HTERT RPE-1 (cell line): Measurements from ENCODE around the gene SIMC1.
"Not testable (repeated sequence)": the region's sequence is repeated elsewhere in the genome, so short reads cannot be mapped to it uniquely, and the experiment has no call there.

Experiments
- in situ Hi-C: fragments of 300-500 bp; cut with MboI; formaldehyde crosslinking; loops from 4 replicates; pipeline ENCODE4 v1.14.3; 2020; ENCODE audit warnings: low sequenced_read_pairs

Gene SIMC1

DNA sequence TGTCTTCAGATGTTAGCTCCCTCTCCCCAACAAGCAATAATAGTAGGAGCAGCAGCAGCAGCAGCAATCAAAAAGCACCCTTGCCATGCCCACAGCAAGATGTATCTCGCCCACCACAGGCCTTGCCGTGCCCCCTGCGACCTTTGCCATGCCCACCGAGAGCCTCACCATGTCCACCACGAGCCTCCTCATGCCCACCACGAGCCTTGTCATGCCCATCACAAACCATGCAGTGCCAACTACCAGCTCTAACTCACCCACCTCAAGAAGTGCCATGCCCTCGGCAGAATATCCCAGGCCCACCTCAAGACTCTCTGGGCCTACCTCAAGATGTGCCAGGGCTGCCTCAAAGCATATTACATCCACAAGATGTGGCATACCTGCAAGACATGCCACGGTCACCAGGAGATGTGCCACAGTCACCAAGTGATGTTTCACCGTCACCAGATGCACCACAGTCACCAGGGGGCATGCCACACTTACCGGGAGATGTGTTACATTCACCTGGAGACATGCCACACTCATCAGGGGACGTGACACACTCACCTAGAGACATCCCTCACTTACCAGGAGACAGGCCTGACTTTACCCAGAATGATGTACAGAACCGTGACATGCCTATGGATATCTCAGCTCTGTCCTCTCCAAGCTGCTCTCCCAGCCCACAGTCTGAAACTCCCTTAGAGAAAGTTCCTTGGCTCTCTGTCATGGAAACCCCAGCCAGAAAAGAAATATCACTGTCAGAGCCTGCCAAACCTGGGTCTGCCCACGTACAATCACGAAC, 52.0 kb downstream of the SIMC1 start:
- in situ Hi-C loops = not testable (repeated sequence)

DNA sequence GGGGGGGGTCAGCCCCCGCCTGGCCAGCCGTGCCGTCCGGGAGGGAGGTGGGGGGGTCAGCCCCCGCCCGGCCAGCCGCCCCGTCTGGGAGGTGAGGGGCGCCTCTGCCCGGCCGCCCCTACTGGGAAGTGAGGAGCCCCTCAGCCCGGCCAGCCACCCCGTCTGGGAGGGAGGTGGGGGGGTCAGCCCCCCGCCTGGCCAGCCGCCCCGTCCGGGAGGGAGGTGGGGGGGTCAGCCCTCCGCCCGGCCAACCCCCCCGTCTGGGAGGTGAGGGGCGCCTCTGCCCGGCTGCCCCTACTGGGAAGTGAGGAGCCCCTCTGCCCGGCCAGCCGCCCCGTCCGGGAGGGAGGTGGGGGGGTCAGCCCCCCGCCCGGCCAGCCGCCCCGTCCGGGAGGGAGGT, 67.1 kb downstream of the SIMC1 start:
- in situ Hi-C loops = not testable (repeated sequence)

- in situ Hi-C loops = no loop called here
Measured at GRCh38 chr5:176317534-176318374, 79.5 kb downstream of the SIMC1 start.

GRCh38 chr5:176319827-176320554, 81.8 kb downstream of the SIMC1 start:
- in situ Hi-C loops = no loop called here

DNA sequence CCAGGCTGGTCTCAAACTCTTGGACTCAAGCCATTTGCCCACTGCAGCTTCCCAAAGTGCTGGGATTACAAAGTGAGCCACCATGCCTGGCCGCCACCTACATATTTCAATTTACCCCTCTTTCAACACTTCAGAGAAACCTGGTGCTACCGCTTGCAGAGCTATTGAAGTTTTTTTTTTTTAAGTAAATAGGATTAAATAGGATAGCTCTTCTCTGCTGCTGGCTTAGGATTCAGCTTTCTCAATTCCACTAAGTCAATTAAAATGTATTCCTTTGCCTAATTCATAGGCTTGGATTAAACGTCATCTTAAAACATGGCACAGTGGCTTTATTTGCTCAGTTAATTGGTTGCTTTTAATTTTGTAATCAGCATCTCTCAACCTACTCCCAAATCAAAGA, 82.4 kb downstream of the SIMC1 start:
- in situ Hi-C loops = no loop called here

GRCh38 chr5:176334031-176334770, 96.0 kb downstream of the SIMC1 start:
- in situ Hi-C loops = no loop called here

DNA sequence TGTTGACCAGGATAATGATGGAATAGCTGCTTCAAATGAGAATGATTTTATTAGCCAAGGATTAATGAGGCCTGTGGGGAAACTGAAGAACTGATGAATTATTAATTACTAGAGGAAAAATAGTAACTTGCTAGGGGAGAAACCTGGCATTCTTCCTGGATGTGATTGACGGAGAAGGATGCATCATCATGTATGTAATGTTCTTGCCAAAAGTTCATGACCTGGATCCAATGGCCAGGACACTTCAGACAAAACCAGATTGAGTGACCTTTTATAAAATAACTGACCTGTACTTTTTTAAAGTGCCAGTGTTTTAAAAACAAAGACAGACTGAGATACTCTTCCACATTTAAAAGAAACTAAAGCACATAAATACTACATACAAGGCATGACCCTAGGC, 99.7 kb downstream of the SIMC1 start:
- in situ Hi-C loops = no loop called here

- in situ Hi-C loops = no loop called here
Measured at GRCh38 chr5:176339304-176339703, 101.1 kb downstream of the SIMC1 start.

GRCh38 chr5:176341325-176342157, 103.3 kb downstream of the SIMC1 start:
- in situ Hi-C loops = no loop called here

- in situ Hi-C loops = no loop called here
Measured at GRCh38 chr5:176342158-176342483, 103.9 kb downstream of the SIMC1 start.

DNA sequence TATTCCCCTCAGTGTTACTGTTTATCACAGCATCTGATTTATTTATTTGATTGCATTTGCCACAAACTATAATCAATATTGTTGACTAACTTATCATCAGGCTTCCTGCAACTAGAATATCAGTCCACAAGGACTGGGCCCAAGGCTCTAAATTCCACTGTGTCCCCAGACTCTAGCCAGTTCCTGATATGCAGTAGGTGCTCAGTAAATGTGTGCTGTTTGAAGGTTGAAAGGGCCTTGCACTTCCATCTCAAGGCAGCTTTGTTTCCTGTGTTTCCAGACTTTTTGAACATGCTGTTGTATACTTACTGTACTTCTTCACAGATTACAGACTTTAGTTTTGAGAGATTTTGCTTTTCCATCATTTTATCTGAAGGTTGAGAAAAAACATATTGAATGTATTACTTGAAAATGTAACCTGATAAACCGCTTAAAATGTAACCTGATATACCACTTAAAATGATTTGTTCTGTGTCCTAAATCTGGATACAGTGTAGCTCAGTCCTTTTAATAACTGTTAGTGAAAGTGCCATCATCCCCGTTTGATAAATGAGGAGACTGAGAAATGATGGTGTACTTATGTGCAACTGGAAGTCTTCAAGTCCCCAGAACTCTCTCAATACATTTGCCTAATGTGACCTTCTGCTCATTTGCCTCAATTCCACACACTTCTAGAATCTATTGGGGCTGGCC, 104.7 kb downstream of the SIMC1 start:
- in situ Hi-C loops = no loop called here

GRCh38 chr5:176350416-176350815, 112.2 kb downstream of the SIMC1 start:
- in situ Hi-C loops = no loop called here

DNA sequence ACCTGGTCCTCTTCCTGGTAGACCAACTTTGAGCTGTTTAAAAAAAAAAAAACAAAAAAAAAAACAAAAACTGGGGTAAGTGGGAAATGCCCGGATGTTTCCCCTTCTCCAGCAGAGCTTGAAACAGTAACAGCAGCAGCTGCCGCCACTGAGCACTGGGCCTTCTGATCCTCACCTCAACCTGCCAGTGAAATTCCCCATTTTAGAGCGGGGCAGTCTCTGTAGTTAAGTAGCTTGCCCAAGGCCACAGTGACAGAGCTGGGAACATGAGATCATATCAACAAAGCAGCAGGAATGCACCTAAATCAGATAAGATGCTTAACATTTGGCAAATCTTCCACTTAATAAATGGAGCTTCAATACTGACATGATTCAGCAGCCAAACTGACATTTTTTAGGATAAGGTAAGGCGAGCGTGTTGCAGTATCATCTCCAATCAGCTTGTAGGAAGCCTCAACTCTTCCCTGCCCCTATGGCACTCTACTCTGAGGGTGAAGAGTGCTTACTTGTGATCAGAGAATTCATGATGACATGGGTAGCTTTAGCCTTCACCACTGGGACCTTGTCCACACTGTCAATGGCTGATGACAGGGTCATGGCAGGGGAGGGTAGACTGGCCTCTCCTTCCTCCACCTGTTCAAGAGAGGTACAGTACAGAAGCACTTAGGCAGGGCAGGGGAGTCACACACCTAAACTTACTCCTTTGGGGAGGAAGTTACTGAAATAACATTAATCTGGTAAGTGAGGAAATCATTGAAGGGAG, 114.1 kb downstream of the SIMC1 start:
- in situ Hi-C loops = no loop called here

DNA sequence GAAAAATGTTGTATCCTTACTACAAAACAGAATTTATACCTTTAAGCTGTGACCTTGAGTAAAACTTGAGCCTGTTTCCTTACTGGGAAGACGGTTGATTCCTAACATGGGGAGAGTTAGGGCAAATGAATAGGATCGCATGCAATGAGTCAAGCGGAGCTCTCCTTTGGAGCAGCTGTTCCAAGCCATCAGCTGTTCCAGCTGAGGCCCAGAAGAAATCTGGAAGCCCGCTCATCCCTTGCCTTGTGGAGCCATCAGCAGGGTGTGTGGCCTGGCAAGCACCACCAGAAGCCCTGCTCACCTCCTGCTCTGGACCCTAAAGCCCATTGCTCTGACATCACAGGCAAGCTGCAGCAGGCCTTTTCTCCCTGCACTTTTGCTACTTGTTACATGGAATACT, 115.3 kb downstream of the SIMC1 start:
- in situ Hi-C loops = no loop called here

DNA sequence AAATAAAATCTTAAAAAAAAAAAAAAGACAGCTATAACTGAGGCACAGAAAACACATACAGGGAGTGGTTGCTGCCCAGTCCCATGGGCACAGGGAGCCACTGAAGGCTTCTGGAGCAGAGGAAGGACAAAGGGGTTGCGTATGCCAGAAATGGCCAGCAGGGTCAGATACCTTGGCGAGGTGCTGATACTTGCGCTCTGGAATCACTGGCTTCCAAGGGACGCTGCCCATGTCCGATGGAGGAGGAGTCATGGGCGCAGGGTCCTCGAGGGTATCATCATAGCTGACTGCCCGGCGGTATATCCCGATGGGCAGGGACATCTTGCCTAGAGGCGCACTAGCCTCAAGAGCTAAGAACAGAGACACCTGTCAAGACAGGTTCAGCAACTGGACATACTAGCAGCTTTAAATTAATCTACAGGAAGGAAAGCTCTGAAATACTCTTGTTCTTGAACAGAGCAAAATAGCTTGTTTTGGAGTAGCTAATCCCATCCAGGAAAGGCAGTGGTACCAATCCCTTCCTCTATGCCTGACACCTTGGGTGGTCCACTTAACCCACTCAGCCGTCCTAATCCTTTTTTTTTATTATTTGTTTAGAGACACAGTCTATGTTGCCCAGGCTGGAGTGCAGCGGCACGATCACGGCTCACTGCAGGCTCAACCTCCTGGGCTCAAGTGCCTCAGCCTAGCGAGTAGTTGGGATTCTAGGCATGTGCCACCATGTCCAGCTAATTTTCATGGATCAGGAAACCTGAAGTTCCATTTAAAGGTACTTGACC, 117.4 kb downstream of the SIMC1 start:
- in situ Hi-C loops = no loop called here

DNA sequence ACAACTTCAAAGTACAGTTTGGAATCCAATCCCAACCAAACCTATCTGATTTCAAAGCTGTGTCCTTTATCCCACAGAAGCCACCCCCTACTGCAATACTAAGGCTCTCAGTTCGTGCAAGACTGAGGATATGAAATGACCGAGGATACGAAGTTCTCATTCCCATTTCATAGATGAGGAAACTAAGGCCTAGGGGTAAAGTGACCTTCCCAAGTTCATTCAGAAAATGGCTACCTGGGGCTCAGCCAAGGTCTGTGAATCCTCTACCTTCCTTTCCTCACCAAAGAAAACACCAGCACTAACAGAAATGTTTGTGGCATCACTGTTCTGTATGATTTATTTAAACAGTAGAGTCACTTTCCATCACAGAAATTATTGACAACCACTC, 117.9 kb downstream of the SIMC1 start:
- in situ Hi-C loops = no loop called here

DNA sequence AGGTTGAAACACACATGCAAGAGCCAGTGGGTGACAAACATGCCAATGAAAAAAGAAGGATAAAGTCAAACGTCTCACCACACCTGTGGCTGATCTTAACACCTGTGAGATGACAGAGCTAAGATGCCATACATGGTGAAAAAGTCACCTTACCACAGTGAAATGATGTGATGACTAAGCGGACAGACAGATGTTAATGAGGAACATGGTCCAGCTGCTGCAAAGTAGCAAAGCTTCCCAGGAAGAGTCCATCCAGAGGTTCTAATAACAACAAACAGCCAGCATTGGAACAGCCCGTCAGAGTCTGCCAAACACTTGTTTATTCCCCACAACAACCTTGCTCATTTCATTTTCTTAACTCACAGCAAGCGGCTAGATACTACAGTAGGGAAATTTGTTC, 121.4 kb downstream of the SIMC1 start:
- in situ Hi-C loops = no loop called here

GRCh38 chr5:176360894-176361436, 122.7 kb downstream of the SIMC1 start:
- in situ Hi-C loops = no loop called here
